IPS-NIHi7 (cell line): ENCODE measurements around the gene SEPTIN11.
"Not testable (repeated sequence)": the region's sequence is repeated elsewhere in the genome, so short reads cannot be mapped to it uniquely, and the experiment has no call there.

Experiments used
- DNase-seq: peaks from one replicate; pipeline ENCODE4 v3.0.0; 2012; ENCODE audit warnings: mixed read lengths; ENCODE audit errors: extremely low spot score

Gene SEPTIN11

DNA sequence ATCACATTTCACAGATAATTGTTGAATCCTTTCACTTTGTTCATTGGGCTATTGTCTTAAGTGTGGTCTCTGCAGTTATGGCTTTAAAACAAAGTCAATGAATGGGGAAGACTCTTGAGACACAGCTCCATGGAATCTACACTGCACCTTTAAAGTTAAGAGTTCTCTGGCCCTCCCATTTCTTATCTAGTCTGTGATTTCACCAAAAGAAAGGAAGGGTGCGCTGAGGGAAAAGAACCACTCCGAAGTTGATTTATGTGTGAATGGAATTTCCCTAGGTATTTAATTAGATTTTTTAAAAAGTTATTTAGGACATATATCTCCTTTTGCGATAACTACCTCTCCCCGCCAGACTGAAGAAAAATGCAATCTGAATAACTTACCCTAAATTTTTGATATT is 2.5 kb downstream of the SEPTIN11 start:
- DNase-seq, result no peak

DNA sequence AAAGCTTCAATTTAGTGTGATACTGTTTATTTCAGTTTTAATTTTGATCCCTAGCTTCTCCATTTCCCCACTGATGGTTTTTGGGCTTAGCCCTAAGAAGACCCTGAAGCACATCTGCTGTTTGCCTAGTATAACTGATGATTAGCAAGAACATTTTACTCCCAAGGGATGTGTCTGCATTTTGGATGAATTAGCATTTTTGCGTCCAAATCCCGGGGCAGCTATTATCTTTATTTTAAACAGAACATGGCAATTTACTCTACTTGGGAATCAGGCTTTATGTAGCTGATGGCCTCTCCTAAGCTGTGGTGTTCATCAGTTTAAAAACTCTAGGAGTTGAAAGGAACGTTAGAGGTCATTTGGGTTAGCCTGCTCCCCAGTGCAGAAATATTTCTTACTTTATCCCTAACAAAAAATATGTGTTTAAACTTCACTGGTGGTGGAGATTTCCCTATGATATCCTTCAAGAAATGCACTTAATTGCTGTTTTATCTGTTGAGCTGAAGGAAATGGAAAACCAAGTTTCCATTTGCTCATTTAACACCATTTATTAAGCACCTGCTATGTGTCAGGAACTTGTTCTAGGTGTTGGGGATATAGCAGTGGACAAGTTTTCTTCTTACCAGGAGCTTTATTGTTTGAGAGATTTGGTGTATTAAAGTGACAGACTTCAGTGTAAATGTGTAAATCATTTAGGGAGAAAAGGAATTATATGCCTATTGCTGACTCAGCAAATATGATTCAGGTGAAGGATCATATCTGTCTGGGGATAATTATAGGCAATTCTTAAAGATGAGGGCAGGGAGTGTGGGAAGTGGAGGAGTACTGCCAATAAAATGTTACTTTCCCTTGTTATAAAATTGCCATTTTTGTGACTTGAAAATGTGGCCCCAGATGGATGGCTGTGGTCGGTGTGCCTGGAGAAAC is 3.4 kb downstream of the SEPTIN11 start:
- no peak for DNase-seq

DNA sequence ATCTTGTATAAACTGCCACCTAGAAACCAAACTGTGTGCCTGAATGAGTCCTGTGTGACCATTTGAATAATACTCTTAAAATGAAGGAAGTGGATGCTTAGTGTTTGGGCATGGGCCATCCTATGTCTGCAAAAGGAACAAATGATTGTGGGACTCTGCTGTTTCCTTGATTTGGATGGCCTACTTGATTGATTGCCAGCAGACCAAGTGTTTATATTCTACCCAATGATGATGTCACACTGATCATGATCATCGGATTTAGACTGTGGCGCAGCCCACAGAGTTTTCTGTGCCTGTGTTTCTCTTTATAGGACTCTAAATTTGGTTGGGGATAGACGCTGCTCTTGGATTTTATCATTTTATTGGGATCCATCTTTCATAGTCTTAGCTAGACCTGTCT is 4.4 kb downstream of the SEPTIN11 start:
- DNase-seq, result no peak

DNA sequence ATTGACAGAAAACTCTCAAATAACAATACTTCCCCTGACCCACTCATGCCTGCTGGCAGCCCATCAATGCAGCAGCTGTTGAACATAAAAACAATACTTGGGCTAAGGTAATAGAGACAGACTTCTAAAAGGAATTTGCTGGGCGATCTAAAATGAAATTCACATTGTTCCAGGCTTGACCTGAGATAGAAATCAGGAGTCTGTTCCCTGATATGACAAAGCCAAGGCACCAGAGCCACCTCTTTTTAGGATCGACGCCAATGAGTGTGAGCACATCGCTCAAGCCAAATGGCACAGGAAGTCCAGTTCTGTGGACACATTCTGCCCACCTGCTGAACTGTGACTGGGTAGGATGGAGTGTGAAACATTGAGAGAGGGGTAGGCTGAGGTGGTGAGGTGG is 4.9 kb downstream of the SEPTIN11 start:
- no peak for DNase-seq

DNA sequence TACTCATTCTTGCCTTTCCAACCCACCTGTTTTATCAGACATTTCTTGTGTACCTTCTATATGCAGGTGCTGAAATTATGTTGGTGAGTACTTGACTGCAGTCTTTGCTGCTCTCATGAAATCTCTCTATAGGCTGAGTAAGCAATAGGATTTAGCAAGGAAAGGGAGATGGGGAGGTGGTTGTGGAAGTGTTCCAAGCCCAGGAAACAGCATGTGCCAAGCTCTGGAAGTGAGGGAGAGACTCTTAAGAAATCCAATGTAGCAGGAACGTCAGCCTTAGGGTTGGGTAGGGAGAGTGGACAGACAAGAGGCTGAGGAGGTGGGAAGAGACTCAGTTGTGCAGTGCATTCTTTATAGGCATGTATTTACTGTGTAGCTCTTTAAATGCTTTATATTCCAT is 5.6 kb downstream of the SEPTIN11 start:
- no peak for DNase-seq

DNA sequence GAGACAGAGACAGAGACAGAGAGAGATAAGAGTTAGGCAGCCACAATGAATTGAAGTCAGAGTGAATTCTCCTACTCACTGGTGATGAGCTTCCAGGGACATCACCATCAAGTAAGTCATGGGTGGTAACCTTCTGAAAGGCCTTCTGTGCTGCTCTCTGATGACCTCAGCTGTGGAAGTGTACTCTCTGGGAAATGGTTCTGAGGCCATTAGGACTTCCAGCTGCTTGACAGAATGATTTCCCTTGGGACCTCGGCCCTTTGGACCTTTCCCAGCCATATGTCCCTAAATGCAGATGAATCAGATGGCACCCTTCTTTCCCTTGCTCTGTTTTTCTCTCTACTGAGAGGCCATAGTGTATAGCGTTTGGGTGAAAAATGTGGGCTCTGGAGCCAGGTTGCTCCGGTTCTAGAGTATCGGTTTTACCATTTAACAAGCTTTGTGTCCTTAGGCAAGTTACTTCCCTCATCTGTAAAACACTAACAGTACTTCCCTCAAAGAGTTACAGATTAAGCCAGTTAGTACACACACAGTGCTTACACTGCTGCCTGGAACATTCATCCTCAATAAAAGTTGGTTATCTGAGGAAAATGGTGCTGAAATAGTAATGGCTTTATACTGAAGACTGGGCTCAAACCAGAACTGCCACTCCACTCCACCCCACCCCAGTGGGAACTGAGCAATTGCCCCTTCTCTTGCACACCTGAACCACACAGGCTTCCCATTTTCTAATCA is 7.6 kb downstream of the SEPTIN11 start:
- no peak for DNase-seq

DNA sequence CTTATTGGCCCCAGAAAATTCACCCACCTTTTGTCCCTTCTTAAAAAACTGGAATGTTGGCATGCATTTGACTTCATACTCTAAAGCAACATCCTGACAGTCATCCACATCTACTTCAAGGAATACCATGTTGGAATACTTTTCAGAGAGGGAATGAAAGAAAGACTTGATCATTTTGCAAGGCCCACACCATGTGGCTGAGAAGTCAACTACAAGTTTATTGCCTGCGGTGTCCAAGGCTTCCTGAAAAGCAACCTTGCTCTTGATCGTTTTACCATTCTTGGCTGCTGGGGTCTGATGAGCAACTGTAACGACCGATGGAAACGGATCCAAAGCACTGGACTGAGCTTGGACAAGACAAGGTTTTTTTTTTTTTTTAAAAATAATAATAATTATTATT is 9.3 kb downstream of the SEPTIN11 start:
- DNase-seq, result no peak

DNA sequence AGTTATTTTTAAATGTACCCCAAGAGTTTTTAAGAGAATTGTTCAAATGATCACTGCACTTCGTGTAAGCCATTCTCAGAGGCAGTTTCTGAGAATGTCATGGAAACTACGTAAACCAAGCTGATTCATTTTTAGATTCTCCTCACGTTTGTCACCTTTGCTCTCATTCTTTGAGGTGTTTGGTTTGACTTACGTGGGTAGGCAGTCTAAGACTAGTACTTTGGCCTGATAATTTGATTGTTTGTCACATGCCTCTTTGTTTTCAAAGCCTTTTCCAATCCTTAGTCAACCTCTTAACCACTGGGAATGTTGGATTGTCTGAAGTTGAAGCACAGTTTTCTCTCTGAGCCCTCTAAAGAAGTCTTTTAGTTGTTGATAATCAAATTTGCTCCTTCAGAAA is 10.5 kb downstream of the SEPTIN11 start:
- no peak for DNase-seq

DNA sequence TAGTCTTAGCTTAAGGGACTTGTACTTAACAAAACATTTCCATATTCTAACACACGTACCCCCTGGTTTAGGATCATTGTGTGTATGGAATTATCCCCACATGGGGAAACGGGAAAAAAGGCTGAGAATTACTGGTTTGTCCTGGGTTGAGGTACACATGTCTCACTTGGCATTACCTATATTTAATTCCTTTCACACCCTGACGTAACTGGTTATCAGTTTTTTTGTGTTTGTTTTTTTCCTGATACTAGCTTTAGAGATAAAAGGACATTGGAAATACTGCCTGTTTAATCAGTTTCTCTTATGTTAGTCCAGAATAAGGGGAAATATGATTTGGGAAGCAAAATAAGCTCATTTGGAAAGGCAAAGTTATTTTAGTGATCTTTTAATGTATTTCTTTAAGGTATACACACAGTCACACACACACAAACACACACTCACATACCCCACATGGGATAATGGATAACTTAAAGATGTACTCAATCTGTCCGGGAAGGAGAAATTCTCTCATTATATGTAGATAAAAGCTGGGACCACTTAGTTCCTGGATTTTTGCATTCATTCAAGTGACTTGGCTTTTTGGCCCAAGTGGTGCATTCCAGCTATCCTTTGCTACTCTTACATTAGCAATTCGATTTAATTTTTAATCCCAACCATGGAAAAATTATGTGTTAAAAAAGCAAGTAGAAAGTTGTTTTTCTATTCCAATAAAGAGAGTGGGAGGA is 13.0 kb downstream of the SEPTIN11 start:
- DNase-seq, result no peak

DNA sequence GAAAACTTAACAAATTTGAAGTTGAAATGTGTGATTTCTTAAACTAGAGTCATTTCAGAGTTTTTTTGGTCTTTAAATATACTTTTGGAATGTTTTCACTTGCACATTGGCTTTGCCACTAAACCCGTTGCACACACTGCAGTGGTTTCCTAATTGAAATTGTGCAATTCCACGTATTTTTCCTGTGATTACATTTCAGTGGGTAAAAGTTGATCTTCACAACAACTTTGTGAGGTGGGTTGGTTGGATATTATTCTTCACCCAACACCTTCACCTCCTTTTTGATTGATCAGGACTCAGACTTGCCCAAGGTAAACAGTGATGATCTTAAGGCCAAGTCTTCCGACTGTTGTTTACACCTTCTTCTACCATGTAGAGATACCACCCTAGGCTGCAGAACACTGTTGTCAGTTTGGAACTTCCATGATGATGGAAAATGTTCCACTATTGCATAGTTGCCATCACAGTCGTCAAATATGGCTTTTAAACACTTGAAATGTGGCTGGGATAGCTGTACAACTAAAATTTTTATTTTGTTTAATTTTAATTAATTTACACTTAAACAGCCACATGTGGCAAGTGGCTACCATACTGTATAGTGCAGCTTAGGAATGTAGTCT is 13.7 kb downstream of the SEPTIN11 start:
- DNase-seq, result no peak

DNA sequence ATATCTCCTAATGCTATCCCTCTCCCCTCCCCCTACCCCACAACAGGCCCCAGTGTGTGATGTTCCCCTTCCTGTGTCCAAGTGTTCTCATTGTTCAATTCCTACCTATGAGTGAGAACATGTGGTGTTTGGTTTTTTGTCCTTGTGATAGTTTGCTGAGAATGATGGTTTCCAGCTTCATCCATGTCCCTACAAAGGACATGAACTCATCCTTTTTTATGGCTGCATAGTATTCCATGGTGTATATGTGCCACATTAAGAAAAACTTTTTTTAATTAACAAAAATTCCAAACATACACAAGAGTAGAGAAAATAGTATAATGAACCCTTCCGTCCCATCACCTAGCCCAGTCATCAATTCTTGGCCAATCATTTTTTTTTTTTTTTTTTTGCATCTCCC is 14.4 kb downstream of the SEPTIN11 start:
- not testable (repeated sequence) for DNase-seq

DNA sequence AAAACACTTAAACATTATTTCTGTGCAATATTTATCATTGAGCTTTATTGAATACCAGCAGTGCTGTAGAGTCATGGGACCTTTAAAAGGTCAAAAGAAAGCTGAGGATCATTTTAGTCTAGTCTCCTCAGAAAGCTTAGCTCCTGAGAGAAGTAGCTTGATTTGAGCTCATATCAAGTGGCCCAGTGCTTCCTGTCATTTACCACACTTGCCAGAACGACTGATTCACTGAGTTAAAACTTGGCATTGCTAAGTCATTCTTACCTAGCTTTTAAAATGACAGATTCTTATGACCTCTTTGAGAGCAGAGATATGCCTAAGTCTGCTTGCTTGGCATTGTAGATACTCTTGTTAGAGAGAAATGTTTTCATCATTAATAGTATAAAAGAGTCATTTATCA is 15.2 kb downstream of the SEPTIN11 start:
- DNase-seq, result no peak

DNA sequence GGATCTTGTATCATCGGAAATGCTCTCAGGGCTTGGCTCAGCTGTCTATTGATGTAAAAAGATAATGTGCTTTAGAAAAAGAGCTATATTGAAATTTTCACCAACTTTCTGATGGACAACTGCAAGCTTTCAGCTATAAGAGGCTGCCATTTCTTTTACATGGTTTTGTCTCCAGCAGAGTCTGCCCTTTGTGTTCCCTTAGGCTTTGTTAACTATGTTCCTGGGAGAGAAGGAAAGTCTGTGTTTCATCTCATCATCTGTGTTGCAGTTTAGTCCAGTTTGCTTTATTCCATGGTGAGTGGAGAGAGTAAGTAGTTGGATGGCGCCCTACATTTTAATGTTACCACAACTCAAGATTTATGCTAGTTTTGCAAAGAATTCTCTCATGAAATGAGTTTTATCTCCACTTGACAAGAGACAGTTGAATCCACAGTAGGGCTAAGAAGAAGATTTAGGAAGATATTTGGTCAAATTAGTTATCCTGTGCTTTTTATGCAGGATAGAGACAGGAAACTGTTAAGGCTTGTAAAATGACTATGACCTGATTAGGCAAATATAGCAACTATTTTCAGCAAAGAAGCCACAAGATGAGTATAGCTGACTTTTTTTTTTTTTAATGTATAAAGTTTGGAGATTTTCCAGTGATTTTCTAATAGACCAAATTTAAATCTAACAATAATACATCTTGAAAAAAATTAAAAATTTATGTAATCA is 16.5 kb downstream of the SEPTIN11 start:
- DNase-seq, result no peak

DNA sequence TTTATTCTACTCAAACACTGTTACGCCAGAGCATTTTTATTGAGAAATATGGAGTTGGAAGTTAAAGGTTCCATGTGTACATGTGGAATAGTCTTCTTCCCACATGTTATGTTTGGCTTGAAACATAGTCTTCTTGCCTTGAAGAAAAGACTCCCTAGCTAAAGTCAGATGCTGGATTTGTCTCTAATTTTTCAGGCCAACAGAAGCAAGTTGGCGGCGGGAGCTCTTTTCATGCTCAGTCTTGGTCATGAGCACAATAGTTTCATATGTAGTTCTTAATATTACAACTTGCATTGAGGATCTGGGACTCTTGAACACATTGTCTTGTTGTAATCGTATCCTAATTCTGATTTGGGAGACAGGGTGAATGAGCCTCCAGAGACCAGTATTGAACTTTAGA is 19.4 kb downstream of the SEPTIN11 start:
- DNase-seq, result no peak

DNA sequence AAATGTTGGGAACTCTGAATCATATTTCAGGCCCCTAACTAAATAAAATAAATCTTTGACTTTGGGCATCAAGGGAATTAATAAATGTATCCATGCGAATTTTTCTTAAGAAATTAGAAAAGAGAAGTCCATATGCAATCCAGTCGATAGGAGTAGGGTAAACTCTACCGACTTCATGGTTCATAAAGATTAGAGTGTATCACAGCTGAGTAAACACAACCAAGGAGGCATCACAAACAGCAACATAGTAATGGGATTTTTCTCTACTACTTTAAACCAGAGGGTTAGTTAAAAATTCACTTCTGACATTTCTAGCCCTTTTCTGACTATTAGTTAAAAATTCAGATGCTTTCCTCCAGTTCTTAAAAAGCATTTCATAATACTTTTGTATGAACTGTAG is 19.9 kb downstream of the SEPTIN11 start:
- DNase-seq, result no peak

DNA sequence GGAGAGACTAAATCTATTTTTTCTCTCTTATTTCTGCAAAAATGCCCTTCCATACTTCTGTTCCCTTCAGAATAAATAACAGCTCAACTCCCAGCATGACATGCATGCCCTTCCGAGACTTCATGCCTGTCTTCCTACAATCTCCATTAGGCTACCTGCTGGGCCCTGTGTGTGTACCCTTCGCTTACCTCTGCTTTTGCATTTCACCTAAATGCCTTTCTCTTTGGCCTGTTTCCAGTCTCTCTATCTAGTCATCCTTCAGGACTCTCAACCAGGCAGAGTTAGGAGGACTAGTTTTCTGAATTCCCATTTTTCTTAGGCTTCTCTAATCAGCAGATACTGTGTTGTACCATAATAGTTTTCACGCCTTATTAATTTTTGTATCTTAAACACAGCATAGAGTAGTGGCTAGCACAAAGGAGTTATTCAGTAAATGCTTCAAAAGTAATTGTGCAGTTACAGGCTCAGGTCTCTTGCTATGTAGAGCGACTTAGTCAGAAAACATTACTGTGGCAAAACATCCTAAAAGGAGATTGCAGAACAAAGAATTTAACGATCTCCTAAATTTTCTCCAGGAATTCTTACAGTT is 20.5 kb downstream of the SEPTIN11 start:
- peak; percentile 64 for DNase-seq

DNA sequence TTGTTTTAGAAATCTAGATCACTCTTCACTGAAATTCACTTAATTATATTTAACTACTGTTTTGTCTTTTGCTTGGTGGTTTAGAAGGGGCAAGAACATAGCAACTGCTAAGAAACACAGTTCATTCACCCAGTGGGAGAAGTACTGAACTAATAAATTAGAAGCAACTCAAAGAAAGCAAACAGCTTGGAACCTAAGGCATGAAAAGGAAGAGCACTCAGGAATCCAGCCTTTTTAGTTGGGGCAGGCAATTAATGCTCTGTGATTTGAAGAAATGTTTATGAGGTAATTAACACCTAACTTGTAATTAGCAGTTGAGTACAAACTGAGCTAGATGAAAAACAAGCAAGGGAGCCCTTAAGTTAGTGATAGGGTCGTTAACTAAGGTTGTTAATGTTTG is 22.8 kb downstream of the SEPTIN11 start:
- DNase-seq, result no peak

DNA sequence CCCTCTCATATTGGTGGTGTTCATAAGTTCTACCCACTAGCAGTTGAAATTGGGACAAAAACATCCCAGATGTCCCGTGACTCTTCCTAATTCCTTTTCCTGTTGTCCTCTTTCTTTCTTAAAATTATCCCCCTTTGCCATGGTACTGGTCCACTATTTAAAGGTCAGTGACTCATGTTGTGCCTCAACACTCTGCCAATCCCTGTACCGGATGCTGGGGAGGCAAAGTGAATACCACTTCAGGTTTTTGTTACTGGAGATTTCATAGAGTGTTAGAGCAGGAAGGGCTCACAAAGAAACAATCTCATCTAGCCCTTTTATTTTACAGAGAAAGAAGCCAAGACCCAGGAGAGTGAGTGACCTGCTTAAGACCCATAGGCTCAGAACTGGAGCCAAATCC is 24.6 kb downstream of the SEPTIN11 start:
- no peak for DNase-seq

DNA sequence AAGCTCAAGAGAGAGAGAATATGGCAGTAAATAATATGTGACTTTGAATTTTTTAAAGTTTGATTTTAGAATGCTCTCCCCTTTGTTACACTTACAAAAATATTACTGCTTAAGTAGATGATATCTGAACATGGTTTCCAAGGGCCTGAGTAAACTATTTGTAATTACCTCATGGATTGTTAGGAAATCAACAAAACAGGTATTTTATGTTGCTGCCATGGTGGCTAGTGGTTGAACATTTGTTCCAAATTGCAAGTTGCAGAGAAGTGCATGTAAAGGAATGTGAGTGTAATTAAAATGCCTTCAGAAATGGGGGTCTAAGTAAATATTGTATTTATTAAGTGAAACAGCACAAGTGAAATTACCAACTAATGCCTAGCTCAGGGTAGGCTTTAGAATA is 27.6 kb downstream of the SEPTIN11 start:
- no peak for DNase-seq

DNA sequence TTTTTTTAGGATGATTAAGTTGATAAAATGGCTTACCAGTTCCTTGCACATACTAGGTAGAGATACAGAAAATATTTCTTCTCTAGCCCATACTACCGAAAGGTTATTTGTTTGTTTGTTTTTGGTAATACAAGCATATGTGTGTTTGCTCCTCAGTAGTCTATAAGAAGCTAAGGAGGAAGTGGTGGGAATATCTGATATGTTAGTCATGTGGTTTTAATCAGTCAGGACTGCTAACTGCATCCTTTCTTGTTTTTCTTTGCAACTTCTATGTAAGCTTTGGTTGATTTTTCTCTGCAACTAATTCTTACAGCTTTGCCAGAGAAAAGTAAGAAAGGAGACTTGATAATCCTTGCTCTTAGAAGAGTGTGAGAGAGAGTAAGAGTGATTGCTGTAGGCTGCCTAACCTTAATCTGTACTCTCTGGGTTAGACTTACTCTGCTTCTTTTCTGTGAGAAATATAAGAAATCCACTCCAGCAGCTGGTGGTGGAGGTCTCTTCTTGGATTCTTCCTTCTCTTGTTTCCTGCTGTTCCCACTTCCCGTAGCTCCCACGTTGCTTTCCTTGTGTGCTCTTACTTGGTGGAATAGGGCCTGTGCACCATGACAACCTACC is 28.3 kb downstream of the SEPTIN11 start:
- no peak for DNase-seq

DNA sequence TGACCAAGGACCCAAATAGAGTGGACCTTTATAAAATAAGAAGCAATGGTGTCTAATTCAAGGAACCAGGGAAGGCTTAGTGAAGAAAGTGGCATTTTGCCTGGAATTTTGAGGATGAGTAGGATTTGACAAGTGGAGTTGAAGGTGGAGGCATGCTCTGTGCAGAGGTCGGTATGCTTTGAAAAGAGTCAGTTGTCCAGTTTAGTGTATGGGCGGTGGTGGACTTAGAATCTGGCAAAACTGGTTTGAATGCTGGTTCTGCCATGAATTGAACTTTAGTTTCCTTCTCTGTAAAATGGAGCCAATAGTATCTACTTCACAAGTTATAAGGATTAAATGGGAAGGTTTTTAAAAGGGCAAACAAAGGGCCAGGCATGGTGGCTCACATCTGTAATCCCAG is 29.7 kb downstream of the SEPTIN11 start:
- no peak for DNase-seq
